ENCODE results near the gene CUX1. TPM values are rescaled to one million over a fixed set of nuclear protein-coding genes. Genes with fewer than 3 reads are reported as not detected.

Gene CUX1
- total RNA-seq, 1 donor from 2014 or later: 18.3 TPM

DNA sequence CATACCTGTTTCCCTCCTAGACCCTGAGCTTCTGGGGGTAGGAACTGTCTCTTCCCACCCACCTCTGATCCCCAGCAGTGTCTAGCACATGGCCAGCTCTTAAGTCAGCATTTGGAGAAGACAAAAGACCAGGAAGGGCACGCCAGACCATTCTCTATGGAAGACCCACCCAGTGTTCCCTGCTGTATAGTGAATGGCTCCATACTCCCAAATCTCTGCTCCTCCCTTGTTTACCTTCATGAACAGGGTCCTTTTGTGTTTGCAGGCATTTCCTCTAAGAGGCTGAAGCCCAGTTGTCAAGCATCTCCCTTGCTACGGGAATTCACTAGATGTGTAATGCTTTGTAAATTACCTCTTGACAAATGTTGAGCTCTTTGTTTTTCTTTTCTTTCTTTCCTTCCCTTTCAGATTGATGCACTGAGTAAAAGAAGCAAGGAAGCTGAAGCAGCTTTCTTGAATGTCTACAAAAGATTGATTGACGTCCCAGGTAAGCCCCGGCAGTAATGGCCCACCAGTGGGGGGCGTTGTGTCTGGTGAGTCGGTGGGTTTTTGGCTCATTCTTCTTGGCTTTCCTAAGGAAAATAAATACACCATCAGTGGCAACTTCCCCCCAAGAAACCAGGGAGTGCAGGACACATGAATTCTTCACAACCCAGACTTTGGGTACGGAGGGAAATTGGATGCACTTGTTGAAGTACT lies 252.7 kb downstream of the CUX1 start:
- H3K27ac ChIP-seq (ENCODE audit: low read depth, low read length): no peak overlapping the region

GRCh38 chr7:102072003-102072402 lies 254.6 kb downstream of the CUX1 start:
- no peak overlapping the region for H3K9ac ChIP-seq (ENCODE audit: low read depth in 1 of 3, low read length in 3 of 3)
- no peak overlapping the region for H3K4me3 ChIP-seq (ENCODE audit: low read length in 3 of 3)
- H3K27me3 ChIP-seq (ENCODE audit: control insufficient read depth in 3 of 3, insufficient read depth in 3 of 3, low read length in 3 of 3): no peaks in the 10 kb centered on the region
- peaks cover 14 to 16% (median 14%) of the 10 kb centered on the region in 3 donors for H3K36me3 ChIP-seq (ENCODE audit: control insufficient read depth in 3 of 3, insufficient read depth in 3 of 3, low read length in 3 of 3)
- no peaks in the 10 kb centered on the region for H3K9me3 ChIP-seq (ENCODE audit: control insufficient read depth in 3 of 3, low read length in 3 of 3)
- no peak overlapping the region for H3K27ac ChIP-seq (ENCODE audit: low read depth, low read length)
- H3K4me1 ChIP-seq (ENCODE audit: control insufficient read depth in 3 of 3, insufficient read depth in 3 of 3, low read length in 3 of 3): peaks cover 0 to 6% (median 0%) of the 10 kb centered on the region in 3 donors

More for the DNA sequence above, 252.7 kb downstream of the CUX1 start:
- Histone ChIP-seq H3K4me3 (ENCODE audit: low read length in 3 of 3) (no peak overlapping the region), H3K4me1 (ENCODE audit: control insufficient read depth in 3 of 3, insufficient read depth in 3 of 3, low read length in 3 of 3) (peaks cover 0 to 6% (median 0%) of the 10 kb centered on the region in 3 donors), H3K36me3 (ENCODE audit: control insufficient read depth in 3 of 3, insufficient read depth in 3 of 3, low read length in 3 of 3) (peaks cover 12 to 16% (median 14%) of the 10 kb centered on the region in 3 donors), H3K27me3 (ENCODE audit: control insufficient read depth in 3 of 3, insufficient read depth in 3 of 3, low read length in 3 of 3) (no peaks in the 10 kb centered on the region), H3K9ac (ENCODE audit: low read depth in 1 of 3, low read length in 3 of 3) (no peak overlapping the region), H3K9me3 (ENCODE audit: control insufficient read depth in 3 of 3, low read length in 3 of 3) (no peaks in the 10 kb centered on the region)

GRCh38 chr7:102072636-102073209 lies 255.3 kb downstream of the CUX1 start:
- H3K4me1 ChIP-seq (ENCODE audit: control insufficient read depth in 3 of 3, insufficient read depth in 3 of 3, low read length in 3 of 3): peaks cover 0 to 6% (median 0%) of the 10 kb centered on the region in 3 donors
- H3K27me3 ChIP-seq (ENCODE audit: control insufficient read depth in 3 of 3, insufficient read depth in 3 of 3, low read length in 3 of 3): no peaks in the 10 kb centered on the region
- peaks cover 14 to 16% (median 14%) of the 10 kb centered on the region in 3 donors for H3K36me3 ChIP-seq (ENCODE audit: control insufficient read depth in 3 of 3, insufficient read depth in 3 of 3, low read length in 3 of 3)
- no peak overlapping the region for H3K27ac ChIP-seq (ENCODE audit: low read depth, low read length)
- no peak overlapping the region for H3K9ac ChIP-seq (ENCODE audit: low read depth in 1 of 3, low read length in 3 of 3)
- no peak overlapping the region for H3K4me3 ChIP-seq (ENCODE audit: low read length in 3 of 3)
- H3K9me3 ChIP-seq (ENCODE audit: control insufficient read depth in 3 of 3, low read length in 3 of 3): no peaks in the 10 kb centered on the region

- Histone ChIP-seq H3K27ac (ENCODE audit: low read depth, low read length) (no peak overlapping the region), H3K27me3 (ENCODE audit: control insufficient read depth in 3 of 3, insufficient read depth in 3 of 3, low read length in 3 of 3) (no peaks in the 10 kb centered on the region), H3K36me3 (ENCODE audit: control insufficient read depth in 3 of 3, insufficient read depth in 3 of 3, low read length in 3 of 3) (peaks cover 7 to 14% (median 10%) of the 10 kb centered on the region in 3 donors)
Measured at GRCh38 chr7:102073931-102074880, 256.8 kb downstream of the CUX1 start.

GRCh38 chr7:102075126-102075525 lies 257.7 kb downstream of the CUX1 start:
- no peaks in the 10 kb centered on the region for H3K27me3 ChIP-seq (ENCODE audit: control insufficient read depth in 3 of 3, insufficient read depth in 3 of 3, low read length in 3 of 3)
- no peak overlapping the region for H3K4me3 ChIP-seq (ENCODE audit: low read length in 3 of 3)
- H3K9ac ChIP-seq (ENCODE audit: low read depth in 1 of 3, low read length in 3 of 3): no peak overlapping the region
- H3K9me3 ChIP-seq (ENCODE audit: control insufficient read depth in 3 of 3, low read length in 3 of 3): no peaks in the 10 kb centered on the region
- H3K27ac ChIP-seq (ENCODE audit: low read depth, low read length): no peak overlapping the region
- peaks cover 0 to 10% (median 3%) of the 10 kb centered on the region in 3 donors for H3K4me1 ChIP-seq (ENCODE audit: control insufficient read depth in 3 of 3, insufficient read depth in 3 of 3, low read length in 3 of 3)
- H3K36me3 ChIP-seq (ENCODE audit: control insufficient read depth in 3 of 3, insufficient read depth in 3 of 3, low read length in 3 of 3): peaks cover 7 to 14% (median 10%) of the 10 kb centered on the region in 3 donors

More at GRCh38 chr7:102073931-102074880, 256.8 kb downstream of the CUX1 start:
- H3K4me1 ChIP-seq (ENCODE audit: control insufficient read depth in 3 of 3, insufficient read depth in 3 of 3, low read length in 3 of 3): peaks cover 0 to 10% (median 0%) of the 10 kb centered on the region in 3 donors
- no peak overlapping the region for H3K9ac ChIP-seq (ENCODE audit: low read depth in 1 of 3, low read length in 3 of 3)
- no peaks in the 10 kb centered on the region for H3K9me3 ChIP-seq (ENCODE audit: control insufficient read depth in 3 of 3, low read length in 3 of 3)
- no peak overlapping the region for H3K4me3 ChIP-seq (ENCODE audit: low read length in 3 of 3)

GRCh38 chr7:102075553-102076135 lies 258.2 kb downstream of the CUX1 start:
- H3K36me3 ChIP-seq (ENCODE audit: control insufficient read depth in 3 of 3, insufficient read depth in 3 of 3, low read length in 3 of 3): peaks cover 7 to 11% (median 10%) of the 10 kb centered on the region in 3 donors
- H3K4me3 ChIP-seq (ENCODE audit: low read length in 3 of 3): no peak overlapping the region
- peaks cover 0 to 10% (median 3%) of the 10 kb centered on the region in 3 donors for H3K4me1 ChIP-seq (ENCODE audit: control insufficient read depth in 3 of 3, insufficient read depth in 3 of 3, low read length in 3 of 3)
- H3K27ac ChIP-seq (ENCODE audit: low read depth, low read length): no peak overlapping the region
- H3K9me3 ChIP-seq (ENCODE audit: control insufficient read depth in 3 of 3, low read length in 3 of 3): no peaks in the 10 kb centered on the region
- H3K9ac ChIP-seq (ENCODE audit: low read depth in 1 of 3, low read length in 3 of 3): no peak overlapping the region
- H3K27me3 ChIP-seq (ENCODE audit: control insufficient read depth in 3 of 3, insufficient read depth in 3 of 3, low read length in 3 of 3): no peaks in the 10 kb centered on the region

GRCh38 chr7:102077081-102077480 lies 259.7 kb downstream of the CUX1 start:
- H3K27me3 ChIP-seq (ENCODE audit: control insufficient read depth in 3 of 3, insufficient read depth in 3 of 3, low read length in 3 of 3): no peaks in the 10 kb centered on the region
- no peak overlapping the region for H3K27ac ChIP-seq (ENCODE audit: low read depth, low read length)
- no peak overlapping the region for H3K9ac ChIP-seq (ENCODE audit: low read depth in 1 of 3, low read length in 3 of 3)
- H3K36me3 ChIP-seq (ENCODE audit: control insufficient read depth in 3 of 3, insufficient read depth in 3 of 3, low read length in 3 of 3): peaks cover 0 to 8% (median 2%) of the 10 kb centered on the region in 3 donors
- H3K4me3 ChIP-seq (ENCODE audit: low read length in 3 of 3): no peak overlapping the region
- H3K9me3 ChIP-seq (ENCODE audit: control insufficient read depth in 3 of 3, low read length in 3 of 3): no peaks in the 10 kb centered on the region
- H3K4me1 ChIP-seq (ENCODE audit: control insufficient read depth in 3 of 3, insufficient read depth in 3 of 3, low read length in 3 of 3): peaks cover 0 to 10% (median 3%) of the 10 kb centered on the region in 3 donors

DNA sequence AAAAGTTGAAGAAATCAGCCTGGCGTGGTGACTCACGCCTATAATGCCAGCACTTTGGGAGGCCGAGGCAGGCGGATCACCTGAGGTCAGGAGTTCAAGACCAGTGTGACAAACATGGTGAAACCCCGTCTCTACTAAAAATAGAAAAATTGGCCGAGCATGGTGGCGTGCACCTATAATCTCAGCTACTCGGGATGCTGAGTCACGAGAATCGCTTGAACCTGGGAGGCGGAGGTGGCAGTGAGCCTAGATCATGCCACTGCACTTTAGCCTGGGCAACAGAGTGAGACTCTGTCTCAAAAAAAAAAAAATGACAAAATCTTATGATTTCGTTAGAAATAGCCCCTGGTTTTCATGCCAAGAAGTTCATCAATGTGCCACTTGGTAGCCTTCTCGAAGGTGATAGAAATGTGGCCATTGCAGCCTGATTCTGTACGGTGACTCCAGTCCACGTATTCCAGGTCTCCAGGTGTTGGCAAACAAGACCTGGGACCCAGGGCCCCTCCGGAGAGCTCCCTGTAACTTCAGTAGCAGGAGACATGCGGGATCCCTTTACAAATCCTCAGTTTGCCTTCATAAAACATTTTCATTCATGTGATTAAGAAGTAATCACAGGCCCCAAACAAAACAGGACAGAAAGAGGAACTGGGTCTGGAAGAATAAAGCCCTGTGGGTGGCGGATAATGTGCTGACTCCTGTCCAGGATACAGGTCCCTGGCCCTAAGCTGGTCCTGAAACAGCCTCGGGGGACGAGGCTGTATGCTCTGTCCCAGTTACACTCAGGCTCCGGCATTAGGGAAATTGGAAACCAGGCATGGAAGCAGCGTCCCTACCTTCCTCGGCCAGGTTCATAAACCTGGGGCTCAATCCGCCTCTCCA lies 262.0 kb downstream of the CUX1 start:
- Histone ChIP-seq H3K27ac (ENCODE audit: low read depth, low read length) (no peak overlapping the region), H3K4me1 (ENCODE audit: control insufficient read depth in 3 of 3, insufficient read depth in 3 of 3, low read length in 3 of 3) (peaks cover 0 to 5% (median 3%) of the 10 kb centered on the region in 3 donors), H3K9me3 (ENCODE audit: control insufficient read depth in 3 of 3, low read length in 3 of 3) (no peaks in the 10 kb centered on the region), H3K27me3 (ENCODE audit: control insufficient read depth in 3 of 3, insufficient read depth in 3 of 3, low read length in 3 of 3) (no peaks in the 10 kb centered on the region), H3K36me3 (ENCODE audit: control insufficient read depth in 3 of 3, insufficient read depth in 3 of 3, low read length in 3 of 3) (peaks cover 0 to 10% (median 0%) of the 10 kb centered on the region in 3 donors), H3K4me3 (ENCODE audit: low read length in 3 of 3) (no peak overlapping the region), H3K9ac (ENCODE audit: low read depth in 1 of 3, low read length in 3 of 3) (no peak overlapping the region)

DNA sequence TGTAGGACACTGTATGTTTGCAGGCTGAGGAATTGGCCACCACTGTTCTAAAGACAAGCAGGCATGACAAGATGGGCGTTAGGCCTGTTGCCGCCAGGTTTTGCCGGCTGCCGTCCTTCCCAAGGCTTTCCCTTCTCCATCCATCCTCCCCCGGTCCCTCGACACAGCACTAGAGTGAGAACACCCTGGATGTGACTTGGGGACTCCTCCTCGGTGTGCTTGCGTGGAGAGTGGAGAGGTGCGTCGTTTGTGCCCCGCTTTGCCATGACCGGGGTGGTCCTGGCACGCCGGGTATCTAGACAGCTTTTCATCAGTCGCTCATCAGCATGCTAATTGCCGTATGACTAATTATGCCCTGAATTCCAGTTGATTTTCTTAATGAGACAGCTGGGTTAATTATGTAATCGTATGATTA lies 262.6 kb downstream of the CUX1 start:
- Histone ChIP-seq H3K4me1 (ENCODE audit: control insufficient read depth in 3 of 3, insufficient read depth in 3 of 3, low read length in 3 of 3) (peaks cover 0 to 3% (median 3%) of the 10 kb centered on the region in 3 donors), H3K36me3 (ENCODE audit: control insufficient read depth in 3 of 3, insufficient read depth in 3 of 3, low read length in 3 of 3) (peaks cover 0 to 9% (median 0%) of the 10 kb centered on the region in 3 donors), H3K9ac (ENCODE audit: low read depth in 1 of 3, low read length in 3 of 3) (no peak overlapping the region), H3K27me3 (ENCODE audit: control insufficient read depth in 3 of 3, insufficient read depth in 3 of 3, low read length in 3 of 3) (no peaks in the 10 kb centered on the region), H3K9me3 (ENCODE audit: control insufficient read depth in 3 of 3, low read length in 3 of 3) (no peaks in the 10 kb centered on the region), H3K27ac (ENCODE audit: low read depth, low read length) (no peak overlapping the region), H3K4me3 (ENCODE audit: low read length in 3 of 3) (no peak overlapping the region)

Measured in skeletal muscle tissue (tissue), 4 donors.